Activated CD8-positive, alpha-beta T cell treated with anti-CD3 and anti-CD28 coated beads for 36 hours (primary cell): ENCODE data around the gene SPTB. TPM values are rescaled to one million over a fixed set of nuclear protein-coding genes. Genes with fewer than 3 reads are reported as not detected.

Experiments used
- ATAC-seq: fragments of 200-7000 bp; cut with Tn5 transposase; one replicate; pipeline ENCODE4 v1.10.0; 2021; ENCODE audit warnings: mild to moderate bottlenecking, moderate library complexity
- CTCF ChIA-PET: fragments of 350-600 bp; sonication (Branson Sonifier 250); formaldehyde crosslinking; loops from one replicate; lab custom pipeline; 2021; ENCODE audit warnings: antibody characterized with exemption; lab: Charles Lee
- POLR2A ChIA-PET: fragments of 350-600 bp; sonication (Branson Sonifier 250); formaldehyde crosslinking; loops from one replicate; lab custom pipeline; 2021; ENCODE audit warnings: antibody characterized with exemption; lab: Charles Lee
- DNase-seq: peaks from one replicate; pipeline ENCODE4 v3.0.0-alpha.2; 2020
- H3K27ac Mint-ChIP-seq: one replicate; pipeline ENCODE4 v1.8.0; 2021; ENCODE audit warnings: mild to moderate bottlenecking, mixed read lengths
- H3K27me3 Mint-ChIP-seq: one replicate; pipeline ENCODE4 v1.8.0; 2021; ENCODE audit warnings: mixed read lengths
- H3K36me3 Mint-ChIP-seq: one replicate; pipeline ENCODE4 v1.8.0; 2021; ENCODE audit warnings: low read depth, mixed read lengths
- H3K4me1 Mint-ChIP-seq: one replicate; pipeline ENCODE4 v1.8.0; 2021; ENCODE audit warnings: low read depth, mixed read lengths
- H3K4me3 Mint-ChIP-seq: one replicate; pipeline ENCODE4 v1.8.0; 2021; ENCODE audit warnings: mild to moderate bottlenecking, moderate library complexity, mixed read lengths
- H3K9me3 Mint-ChIP-seq: one replicate; pipeline ENCODE4 v1.8.0; 2021; ENCODE audit warnings: mixed read lengths
- CTCF ChIP-seq: fragments of 200-600 bp; IDR thresholded peaks from one replicate; pipeline ENCODE4 v1.8.0; 2022; ENCODE audit warnings: antibody characterized with exemption, mild to moderate bottlenecking
- intact Hi-C: fragments of 100-400 bp; cut with micrococcal nuclease; formaldehyde crosslinking; loops from one replicate; pipeline ENCODE4 v1.10.0; 2022
- total RNA-seq, 2 experiments: library from RNA; stranded (reverse); gene quantifications; one replicate each; pipeline ENCODE4 v1.2.3, GENCODE V29; 2021

The SPTB gene
- total RNA-seq, 2 experiments from 2014 or later: 0.07 to 0.27 TPM

GRCh38 chr14:64725261-64725815 is 154.4 kb downstream of the SPTB start:
- H3K27me3 Mint-ChIP-seq: no peaks in the 10 kb centered on the region
- intact Hi-C loops: no loop called here
- peaks cover 21% of the 10 kb centered on the region for H3K4me1 Mint-ChIP-seq
- CTCF ChIA-PET: no interaction called here
- H3K9me3 Mint-ChIP-seq: no peaks in the 10 kb centered on the region
- H3K4me3 Mint-ChIP-seq: no peak overlapping the region
- POLR2A ChIA-PET: no interaction called here
- TF ChIP-seq CTCF: no peak
- no peak overlapping the region for H3K27ac Mint-ChIP-seq
- no peaks in the 10 kb centered on the region for H3K36me3 Mint-ChIP-seq
- DNase-seq (no peak), ATAC-seq (no peak)

DNA sequence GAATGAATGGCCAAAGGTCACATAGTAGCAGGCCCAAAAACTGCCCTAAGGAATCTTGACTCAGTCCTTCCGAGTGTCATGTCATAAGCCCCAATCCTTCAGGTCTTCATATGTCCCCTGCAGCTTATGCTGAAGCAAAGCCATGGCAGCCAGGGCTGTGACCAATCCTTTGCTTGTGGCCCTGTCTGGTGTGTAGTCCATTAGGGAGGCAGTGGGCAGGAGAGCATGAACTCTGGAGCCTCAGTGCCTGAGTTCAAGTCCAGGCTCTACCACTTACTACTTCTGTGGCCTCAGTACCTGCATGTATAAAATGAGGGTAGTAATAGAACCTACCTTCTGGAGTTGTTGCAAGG is 155.2 kb downstream of the SPTB start:
- no peak for ATAC-seq
- CTCF ChIA-PET: no interaction called here
- intact Hi-C loops: no loop called here
- no peak for DNase-seq
- POLR2A ChIA-PET: no interaction called here
- Mint-ChIP-seq H3K9me3 (no peaks in the 10 kb centered on the region), H3K36me3 (no peaks in the 10 kb centered on the region), H3K27me3 (no peaks in the 10 kb centered on the region), H3K27ac (no peak overlapping the region), H3K4me3 (no peak overlapping the region), H3K4me1 (peaks cover 24% of the 10 kb centered on the region)
- no peak for TF ChIP-seq CTCF

GRCh38 chr14:64723691-64724577 is 155.8 kb downstream of the SPTB start:
- ChIA-PET POLR2A (no interaction called here), CTCF (interaction anchor here (1.1 kb wide), 1 partner anchor 52 kb away, joined by 3 read pairs; no protein-coding TSS in a partner anchor)
- H3K27ac Mint-ChIP-seq: no peak overlapping the region
- intact Hi-C loops: no loop called here
- no peaks in the 10 kb centered on the region for H3K36me3 Mint-ChIP-seq
- TF ChIP-seq CTCF: no peak
- H3K27me3 Mint-ChIP-seq: no peaks in the 10 kb centered on the region
- no peak overlapping the region for H3K4me3 Mint-ChIP-seq
- peaks cover 24% of the 10 kb centered on the region for H3K4me1 Mint-ChIP-seq
- ATAC-seq: peak; percentile 55
- peak; percentile 16 for DNase-seq
- H3K9me3 Mint-ChIP-seq: no peaks in the 10 kb centered on the region

DNA sequence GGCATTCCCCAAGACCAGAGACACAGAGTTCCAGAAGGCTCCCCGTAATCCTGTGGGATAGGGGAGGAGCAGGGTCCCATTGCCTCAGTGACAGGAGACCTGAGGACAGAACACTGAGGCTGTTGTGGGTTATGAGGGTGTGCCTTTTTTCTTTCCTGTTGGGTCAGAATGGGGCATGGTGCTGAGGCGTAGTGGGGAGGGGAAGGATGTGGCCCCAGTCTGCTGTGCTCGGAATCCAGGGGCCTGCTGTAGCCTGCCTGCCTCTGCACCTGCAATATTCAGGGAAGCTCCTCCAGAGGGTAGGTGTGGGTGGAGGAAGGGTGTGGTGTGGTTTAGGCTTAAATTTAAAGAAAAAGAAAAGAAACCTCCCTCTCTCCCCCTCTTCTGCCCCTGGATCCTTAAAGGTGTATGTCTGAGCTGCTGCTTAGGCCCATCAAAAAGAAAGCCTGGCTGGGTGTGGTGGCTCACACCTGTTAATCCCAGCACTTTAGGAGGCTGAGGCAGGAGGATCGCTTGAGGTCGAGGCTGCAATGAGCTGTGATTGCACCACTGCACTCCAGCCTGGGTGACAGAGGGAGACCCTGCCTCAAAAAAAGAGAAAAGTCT is 156.8 kb downstream of the SPTB start:
- POLR2A ChIA-PET: no interaction called here
- peaks cover 24% of the 10 kb centered on the region for H3K4me1 Mint-ChIP-seq
- peak; percentile 41 for ATAC-seq
- H3K4me3 Mint-ChIP-seq: no peak overlapping the region
- no peaks in the 10 kb centered on the region for H3K27me3 Mint-ChIP-seq
- CTCF ChIA-PET: interaction anchor here (1.1 kb wide), 1 partner anchor 51 kb away, joined by 3 read pairs; no protein-coding TSS in a partner anchor
- no peak overlapping the region for H3K27ac Mint-ChIP-seq
- no peak for DNase-seq
- no peaks in the 10 kb centered on the region for H3K9me3 Mint-ChIP-seq
- H3K36me3 Mint-ChIP-seq: no peaks in the 10 kb centered on the region
- TF ChIP-seq CTCF: no peak
- intact Hi-C loops: no loop called here

DNA sequence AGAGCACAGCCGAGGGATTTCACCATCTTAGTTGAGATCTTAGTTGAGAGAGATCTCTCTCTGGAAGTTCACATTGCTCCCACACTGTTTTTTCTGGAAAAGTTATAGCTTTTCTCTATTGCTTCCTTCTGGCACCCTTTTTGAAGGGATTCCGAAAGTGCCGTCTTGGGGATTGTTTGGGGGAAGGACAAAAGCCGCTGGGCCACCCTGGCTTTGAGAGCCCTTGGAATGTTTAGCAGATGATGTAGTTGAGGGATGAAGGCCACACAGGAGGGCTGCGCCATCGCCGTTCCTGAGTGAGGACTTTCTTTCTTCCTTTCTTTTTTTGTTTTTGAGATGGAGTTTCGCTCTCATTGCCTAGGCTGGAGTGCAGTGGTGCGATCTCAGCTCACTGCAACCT is 157.8 kb downstream of the SPTB start:
- Mint-ChIP-seq H3K4me3 (no peak overlapping the region), H3K36me3 (no peaks in the 10 kb centered on the region), H3K4me1 (peaks cover 24% of the 10 kb centered on the region), H3K27me3 (no peaks in the 10 kb centered on the region), H3K27ac (no peak overlapping the region), H3K9me3 (no peaks in the 10 kb centered on the region)
- ChIA-PET POLR2A (interaction anchor here (1.3 kb wide), 1 partner anchor 14 kb away, joined by 3 read pairs; no protein-coding TSS in a partner anchor), CTCF (no interaction called here)
- no peak for DNase-seq
- ATAC-seq: no peak
- intact Hi-C loops: no loop called here
- TF ChIP-seq CTCF: no peak
